Ovary (tissue), 3 donors: ENCODE measurements around the gene PTPN7.

ENCODE experiments used
- POLR2A ChIP-seq: fragments of 450-650 bp; IDR thresholded peaks from one replicate; pipeline ENCODE4 v1.6.1; 2017; ENCODE audit warnings: antibody characterized with exemption, mild to moderate bottlenecking, moderate library complexity
- TF ChIP-seq, protein P1 (sequence below), 3 donors: fragments of 450-650 bp in 2 of 3; fragments of 200-600 bp in 1 of 3; IDR thresholded peaks; one replicate each; pipeline versions ENCODE4 v1.5.1 to v1.8.0; 2016 to 2022; ENCODE audit warnings: antibody characterized with exemption in 3 of 3, mild to moderate bottlenecking in 1 of 3
- donor health status: DM: no; HTN: no; CAD: no.

DNA sequence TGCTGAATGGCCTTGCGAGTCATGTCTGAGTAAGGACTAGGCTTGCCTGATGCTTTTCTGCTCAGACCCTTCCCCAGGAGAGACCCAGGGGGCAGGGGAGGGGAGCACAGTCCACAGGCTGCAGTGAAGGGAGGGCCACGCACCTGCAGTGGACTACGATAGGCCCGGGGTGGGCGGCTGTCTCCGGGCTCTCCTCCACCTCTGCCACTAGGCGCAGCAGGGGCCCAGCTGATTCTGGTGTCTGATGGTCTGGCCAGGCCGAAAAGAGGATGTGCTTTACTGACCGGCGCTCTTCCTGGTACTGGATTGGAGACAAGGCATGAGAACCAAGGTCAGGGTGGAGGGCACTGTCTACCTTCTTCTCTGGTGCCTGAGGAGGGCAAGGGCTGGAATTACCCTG is 8.0 kb downstream of the PTPN7 start:
- TF ChIP-seq POLR2A: no peak
- TF ChIP-seq, protein P1, sequence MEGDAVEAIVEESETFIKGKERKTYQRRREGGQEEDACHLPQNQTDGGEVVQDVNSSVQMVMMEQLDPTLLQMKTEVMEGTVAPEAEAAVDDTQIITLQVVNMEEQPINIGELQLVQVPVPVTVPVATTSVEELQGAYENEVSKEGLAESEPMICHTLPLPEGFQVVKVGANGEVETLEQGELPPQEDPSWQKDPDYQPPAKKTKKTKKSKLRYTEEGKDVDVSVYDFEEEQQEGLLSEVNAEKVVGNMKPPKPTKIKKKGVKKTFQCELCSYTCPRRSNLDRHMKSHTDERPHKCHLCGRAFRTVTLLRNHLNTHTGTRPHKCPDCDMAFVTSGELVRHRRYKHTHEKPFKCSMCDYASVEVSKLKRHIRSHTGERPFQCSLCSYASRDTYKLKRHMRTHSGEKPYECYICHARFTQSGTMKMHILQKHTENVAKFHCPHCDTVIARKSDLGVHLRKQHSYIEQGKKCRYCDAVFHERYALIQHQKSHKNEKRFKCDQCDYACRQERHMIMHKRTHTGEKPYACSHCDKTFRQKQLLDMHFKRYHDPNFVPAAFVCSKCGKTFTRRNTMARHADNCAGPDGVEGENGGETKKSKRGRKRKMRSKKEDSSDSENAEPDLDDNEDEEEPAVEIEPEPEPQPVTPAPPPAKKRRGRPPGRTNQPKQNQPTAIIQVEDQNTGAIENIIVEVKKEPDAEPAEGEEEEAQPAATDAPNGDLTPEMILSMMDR (IDR thresholded peaks at IDR 0.05): no peak
